Left ventricle myocardium inferior (tissue), 1 donor: ENCODE results near the gene FCGBP. TPM values are rescaled to one million over a fixed set of nuclear protein-coding genes. Genes with fewer than 3 reads are reported as not detected.

Experiments
- DNase-seq: peaks from one replicate; pipeline ENCODE4 v3.0.0-alpha.2; 2020
- H3K27ac ChIP-seq: fragments of 200-600 bp; replicated peaks from 2 replicates; pipeline ENCODE4 v1.8.0; 2021
- H3K27me3 ChIP-seq: fragments of 200-600 bp; 2 replicates; pipeline ENCODE4 v1.8.0; 2021; ENCODE audit warnings: low read depth
- H3K36me3 ChIP-seq: fragments of 200-600 bp; 2 replicates; pipeline ENCODE4 v1.8.0; 2021
- H3K4me1 ChIP-seq: fragments of 200-600 bp; 2 replicates; pipeline ENCODE4 v1.8.0; 2021
- H3K4me3 ChIP-seq: fragments of 200-600 bp; 2 replicates; pipeline ENCODE4 v1.8.0; 2021; ENCODE audit warnings: mild to moderate bottlenecking, moderate library complexity
- H3K9me3 ChIP-seq: fragments of 200-600 bp; replicated peaks from 2 replicates; pipeline ENCODE4 v1.8.0; 2021
- intact Hi-C: fragments of 100-400 bp; cut with micrococcal nuclease; formaldehyde crosslinking; loops from one replicate; pipeline ENCODE4 v1.11.0; 2022
- total RNA-seq: library from RNA; stranded (reverse); fragmentation: NEBNext Ultra II Directional; extraction: Animal tissue kit (Norgen Biotek cat#: 25700); gene quantifications from one replicate; pipeline ENCODE4 v1.2.1, GENCODE V29; 2021
- TF ChIP-seq, protein P1 (sequence below): fragments of 200-600 bp; IDR thresholded peaks from 2 replicates; pipeline ENCODE4 v1.8.0; 2021; ENCODE audit warnings: antibody characterized with exemption, mild to moderate bottlenecking, borderline replicate concordance
- donor health status: DM: no; HTN: yes; CAD: no; lungs with severe emphysema.

The FCGBP gene
- total RNA-seq, 1 donor from 2014 or later, result 4.1 TPM

DNA sequence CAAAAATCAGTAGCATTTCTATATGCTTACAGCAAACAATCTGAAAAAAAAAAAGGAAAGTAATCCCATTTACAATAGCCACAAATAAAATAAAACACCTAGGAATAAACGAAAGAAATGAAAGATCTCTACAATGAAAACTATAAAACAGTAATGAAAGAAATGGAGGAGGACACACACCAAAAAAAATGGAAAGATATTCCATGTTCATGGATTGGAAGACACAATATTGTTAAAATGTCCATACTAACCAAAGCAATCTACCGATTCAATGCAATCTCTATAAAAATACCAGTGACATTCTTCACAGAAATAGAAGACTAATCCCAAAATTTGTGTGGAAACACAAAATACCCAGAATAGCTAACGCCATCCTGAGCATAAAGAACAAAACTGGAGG lies 4.7 kb downstream of the FCGBP start:
- TF ChIP-seq, protein P1, sequence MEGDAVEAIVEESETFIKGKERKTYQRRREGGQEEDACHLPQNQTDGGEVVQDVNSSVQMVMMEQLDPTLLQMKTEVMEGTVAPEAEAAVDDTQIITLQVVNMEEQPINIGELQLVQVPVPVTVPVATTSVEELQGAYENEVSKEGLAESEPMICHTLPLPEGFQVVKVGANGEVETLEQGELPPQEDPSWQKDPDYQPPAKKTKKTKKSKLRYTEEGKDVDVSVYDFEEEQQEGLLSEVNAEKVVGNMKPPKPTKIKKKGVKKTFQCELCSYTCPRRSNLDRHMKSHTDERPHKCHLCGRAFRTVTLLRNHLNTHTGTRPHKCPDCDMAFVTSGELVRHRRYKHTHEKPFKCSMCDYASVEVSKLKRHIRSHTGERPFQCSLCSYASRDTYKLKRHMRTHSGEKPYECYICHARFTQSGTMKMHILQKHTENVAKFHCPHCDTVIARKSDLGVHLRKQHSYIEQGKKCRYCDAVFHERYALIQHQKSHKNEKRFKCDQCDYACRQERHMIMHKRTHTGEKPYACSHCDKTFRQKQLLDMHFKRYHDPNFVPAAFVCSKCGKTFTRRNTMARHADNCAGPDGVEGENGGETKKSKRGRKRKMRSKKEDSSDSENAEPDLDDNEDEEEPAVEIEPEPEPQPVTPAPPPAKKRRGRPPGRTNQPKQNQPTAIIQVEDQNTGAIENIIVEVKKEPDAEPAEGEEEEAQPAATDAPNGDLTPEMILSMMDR, result no peak
- H3K36me3 ChIP-seq, result no peaks in the 10 kb centered on the region
- peaks cover 16% of the 10 kb centered on the region for H3K9me3 ChIP-seq
- no peak overlapping the region for H3K4me3 ChIP-seq
- peaks cover 8% of the 10 kb centered on the region for H3K27me3 ChIP-seq
- DNase-seq, result no peak
- no peaks in the 10 kb centered on the region for H3K4me1 ChIP-seq
- no peak overlapping the region for H3K27ac ChIP-seq
- intact Hi-C loops, result no loop called here

DNA sequence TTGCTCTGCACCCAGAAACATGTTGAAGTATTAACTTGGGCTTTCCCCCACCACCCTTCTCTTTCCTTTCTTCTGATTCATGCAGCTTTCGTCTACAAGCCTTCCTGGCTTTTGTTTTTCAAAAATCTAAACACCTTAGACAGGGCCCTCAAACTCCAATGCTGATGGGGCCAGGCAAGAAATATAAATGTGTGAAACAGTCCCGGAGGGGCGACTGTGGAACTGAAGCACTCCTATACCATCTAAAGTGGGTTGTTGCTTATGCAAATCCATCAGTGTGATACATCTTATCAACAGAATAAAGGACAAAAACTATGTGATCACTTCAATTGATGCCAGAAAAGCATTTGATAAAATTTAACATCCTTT lies 6.1 kb downstream of the FCGBP start:
- Histone ChIP-seq H3K27ac (no peak overlapping the region), H3K4me3 (no peak overlapping the region), H3K9me3 (peaks cover 16% of the 10 kb centered on the region), H3K36me3 (no peaks in the 10 kb centered on the region), H3K27me3 (no peaks in the 10 kb centered on the region), H3K4me1 (no peaks in the 10 kb centered on the region)
- intact Hi-C loops, result no loop called here
- DNase-seq, result no peak
- TF ChIP-seq, protein P1, result no peak

DNA sequence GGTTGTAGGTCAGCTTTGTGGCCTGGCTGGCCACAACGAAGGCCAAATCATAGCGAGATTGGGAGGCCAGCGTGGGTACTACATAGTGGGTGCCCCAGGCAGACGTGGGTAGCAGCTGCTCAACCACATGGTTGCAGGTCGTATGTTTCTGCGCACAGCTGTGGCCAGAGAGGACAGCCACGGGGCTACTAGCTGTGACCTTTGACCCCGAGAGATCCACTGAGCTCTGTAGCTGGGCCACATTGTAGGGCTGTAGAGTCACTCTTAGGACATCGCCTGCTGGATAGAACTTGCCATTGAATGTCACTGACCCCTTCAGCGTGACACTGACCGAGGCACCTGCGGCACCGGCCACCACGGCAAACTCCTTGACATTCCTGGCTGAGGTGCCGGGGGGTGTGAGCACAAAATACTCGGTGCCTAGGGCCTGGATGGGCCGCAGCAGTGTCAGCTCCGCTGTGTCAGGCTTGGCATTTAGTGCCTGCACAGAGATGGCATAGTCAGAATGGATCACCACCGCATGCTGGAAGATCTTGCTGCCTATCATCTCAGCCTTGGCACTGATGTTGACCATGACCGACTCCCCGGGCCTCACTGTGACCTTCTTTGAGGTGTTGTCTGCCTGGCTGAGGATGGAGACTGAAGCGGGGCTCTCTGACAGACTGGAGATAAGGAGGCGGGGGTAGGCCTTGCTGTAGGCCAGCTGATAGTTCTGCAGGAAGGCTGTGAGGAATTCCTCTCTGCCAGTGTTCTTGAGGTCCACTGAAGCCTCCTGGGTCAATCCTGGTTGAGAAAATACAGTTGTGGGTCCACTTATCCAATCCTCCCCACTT lies 6.7 kb downstream of the FCGBP start:
- no peaks in the 10 kb centered on the region for H3K4me1 ChIP-seq
- H3K4me3 ChIP-seq, result no peak overlapping the region
- TF ChIP-seq, protein P1, result no peak
- no peak for DNase-seq
- H3K9me3 ChIP-seq, result peaks cover 16% of the 10 kb centered on the region
- intact Hi-C loops, result no loop called here
- H3K27me3 ChIP-seq, result no peaks in the 10 kb centered on the region
- no peaks in the 10 kb centered on the region for H3K36me3 ChIP-seq
- no peak overlapping the region for H3K27ac ChIP-seq

DNA sequence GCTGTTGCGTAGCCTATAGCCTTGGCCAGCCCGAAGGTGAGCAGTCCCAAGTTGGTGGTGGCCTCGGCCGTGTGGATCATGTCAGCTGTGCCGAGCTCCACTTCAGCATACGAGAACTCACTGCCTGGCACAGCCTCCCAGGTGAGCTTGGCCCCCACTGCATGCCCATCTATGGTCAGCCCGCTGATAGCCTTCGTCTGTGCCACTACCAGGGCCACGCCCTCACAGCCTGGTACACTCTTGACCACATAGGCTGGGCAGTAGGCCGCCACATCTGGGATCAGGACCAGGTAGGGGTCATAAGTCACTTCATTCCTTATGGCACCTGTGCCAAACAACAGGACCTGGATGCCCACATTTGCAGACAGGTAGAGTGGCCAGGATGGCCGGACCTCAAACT lies 7.4 kb downstream of the FCGBP start:
- H3K4me1 ChIP-seq, result no peaks in the 10 kb centered on the region
- peaks cover 16% of the 10 kb centered on the region for H3K9me3 ChIP-seq
- no peak overlapping the region for H3K4me3 ChIP-seq
- intact Hi-C loops, result no loop called here
- H3K27ac ChIP-seq, result no peak overlapping the region
- TF ChIP-seq, protein P1, result no peak
- no peaks in the 10 kb centered on the region for H3K36me3 ChIP-seq
- H3K27me3 ChIP-seq, result no peaks in the 10 kb centered on the region
- no peak for DNase-seq

DNA sequence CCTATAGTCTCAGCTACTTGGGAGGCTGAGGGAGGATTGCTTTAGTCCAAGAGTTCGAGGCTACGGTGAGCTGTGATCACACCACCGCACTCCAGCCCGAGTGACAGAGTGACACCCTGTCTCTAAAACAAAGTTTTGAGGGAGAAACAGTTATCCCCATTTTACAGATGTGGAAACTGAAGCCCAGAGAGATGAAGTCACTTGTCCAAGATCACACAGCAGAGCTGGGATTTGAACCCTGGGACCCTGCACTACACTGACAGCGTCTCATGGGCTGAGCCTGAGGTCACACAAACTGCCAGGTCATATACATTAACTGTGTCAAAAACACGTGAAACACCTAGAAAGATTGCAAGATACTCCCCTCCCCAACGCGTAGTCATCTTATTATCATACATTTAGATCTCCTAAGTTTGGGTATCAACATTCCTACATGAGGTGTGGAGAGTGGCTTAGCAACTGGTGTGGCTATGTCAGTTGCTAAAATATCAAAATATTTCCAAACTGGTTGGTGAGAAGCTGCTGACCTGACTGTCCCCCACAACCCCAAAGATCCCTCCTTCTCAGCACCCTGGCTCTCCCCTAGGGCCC lies 8.2 kb downstream of the FCGBP start:
- Histone ChIP-seq H3K27me3 (no peaks in the 10 kb centered on the region), H3K4me3 (no peak overlapping the region), H3K36me3 (no peaks in the 10 kb centered on the region), H3K9me3 (peaks cover 16% of the 10 kb centered on the region), H3K4me1 (no peaks in the 10 kb centered on the region), H3K27ac (no peak overlapping the region)
- intact Hi-C loops, result no loop called here
- TF ChIP-seq, protein P1, result no peak
- no peak for DNase-seq
